Limb (tissue), 2 donors: ENCODE results near the gene P2RY14.

Experiments used
- DNase-seq, 2 donors: peaks; one replicate each; pipeline ENCODE4 v3.0.0-alpha.2; 2016; ENCODE audit errors: extremely low spot score in 2 of 2

P2RY14 gene

GRCh38 chr3:151216641-151217607 lies 61.4 kb downstream of the P2RY14 start:
- no peak for DNase-seq

DNA sequence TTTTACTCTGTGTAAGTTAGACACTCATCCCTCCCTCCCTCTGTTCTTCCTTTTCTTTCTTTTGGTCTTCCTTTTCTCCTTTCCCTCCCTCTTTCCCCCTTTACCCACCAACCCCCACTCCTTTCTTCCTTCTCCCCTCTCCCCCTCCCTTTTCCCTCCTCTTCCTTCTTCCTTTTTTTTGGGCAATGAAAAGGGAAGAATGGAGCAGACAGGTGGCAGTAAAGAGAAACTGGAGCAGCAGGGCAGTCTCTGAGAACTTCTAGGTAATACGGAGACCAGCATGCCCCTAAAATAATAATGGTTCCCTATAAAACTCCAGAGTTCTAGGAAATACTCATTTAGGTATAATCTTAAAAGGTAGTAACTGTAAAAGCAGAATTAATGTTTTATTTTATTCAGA lies 63.9 kb downstream of the P2RY14 start:
- DNase-seq = no peak

GRCh38 chr3:151213881-151214280 lies 64.5 kb downstream of the P2RY14 start:
- DNase-seq = no peak

- DNase-seq = no peak
Observed at GRCh38 chr3:151213151-151213550, 65.2 kb downstream of the P2RY14 start.

- DNase-seq = no peak
Observed at GRCh38 chr3:151210676-151211381, 67.5 kb downstream of the P2RY14 start.

- no peak for DNase-seq
Observed at GRCh38 chr3:151209654-151210053, 68.7 kb downstream of the P2RY14 start.

DNA sequence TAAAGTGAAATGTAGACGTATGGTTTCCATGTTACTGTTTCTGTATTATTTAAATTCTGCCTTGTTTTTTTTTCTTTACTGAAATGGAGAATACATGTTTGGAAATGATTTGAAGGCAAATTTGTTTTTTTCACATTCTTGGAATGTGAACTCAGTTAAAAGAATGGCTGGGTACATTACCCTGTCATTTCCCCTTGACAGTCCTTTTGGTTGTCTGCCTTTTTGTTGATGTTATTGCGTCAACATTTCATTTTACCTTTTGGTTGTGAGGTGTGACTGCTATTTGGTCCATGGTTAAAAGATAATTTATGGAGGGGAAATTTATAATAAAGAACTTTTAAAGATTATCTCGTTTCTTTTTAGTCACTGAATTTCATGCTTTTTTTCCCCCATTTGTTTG lies 72.1 kb downstream of the P2RY14 start:
- DNase-seq = no peak

DNA sequence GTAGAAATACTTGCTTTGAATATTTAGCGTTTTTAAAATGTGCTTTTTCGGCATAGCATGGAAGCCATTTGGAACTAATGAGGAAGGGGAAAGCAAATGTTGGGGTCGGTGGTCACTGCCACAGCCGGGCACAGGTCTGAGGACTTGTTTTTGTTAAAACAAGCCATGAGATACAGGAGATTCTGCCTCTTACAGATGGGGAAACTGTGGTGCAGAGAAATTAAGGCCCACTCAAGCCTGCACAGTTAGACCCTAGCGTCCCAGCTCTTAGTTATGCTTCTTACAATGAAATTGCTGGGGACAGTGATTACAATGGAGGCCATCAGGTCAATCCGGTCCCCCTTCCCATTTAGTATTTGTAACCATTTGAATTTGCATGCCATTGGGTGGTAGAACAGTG lies 72.9 kb downstream of the P2RY14 start:
- DNase-seq = no peak

- DNase-seq = no peak
Observed at GRCh38 chr3:151204530-151205402, 73.6 kb downstream of the P2RY14 start.

DNA sequence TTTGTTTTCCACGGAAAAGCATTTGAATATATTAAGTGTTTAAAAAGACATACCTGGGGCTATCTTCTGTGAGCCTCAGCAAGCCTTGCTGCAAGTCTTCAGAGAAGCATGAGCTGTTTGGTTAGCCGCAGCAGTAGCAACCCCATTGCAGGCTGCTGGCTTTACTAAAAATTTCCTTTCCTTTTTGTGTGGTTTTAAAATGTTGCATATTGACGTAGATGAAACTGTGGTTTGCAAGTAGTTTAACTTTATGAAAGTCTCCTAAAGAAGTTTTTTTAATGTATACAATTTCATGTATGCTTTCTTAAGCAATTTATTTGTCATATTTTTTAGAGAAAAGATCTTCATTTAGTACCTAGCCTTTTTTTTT lies 75.3 kb downstream of the P2RY14 start, which contains the start of gene GPR171:
GPR171 (minus strand) TSS at position 166 of the 370 bp plus-strand sequence. CDS start 3,830 bp downstream, outside the sequence.
- no peak for DNase-seq

DNA sequence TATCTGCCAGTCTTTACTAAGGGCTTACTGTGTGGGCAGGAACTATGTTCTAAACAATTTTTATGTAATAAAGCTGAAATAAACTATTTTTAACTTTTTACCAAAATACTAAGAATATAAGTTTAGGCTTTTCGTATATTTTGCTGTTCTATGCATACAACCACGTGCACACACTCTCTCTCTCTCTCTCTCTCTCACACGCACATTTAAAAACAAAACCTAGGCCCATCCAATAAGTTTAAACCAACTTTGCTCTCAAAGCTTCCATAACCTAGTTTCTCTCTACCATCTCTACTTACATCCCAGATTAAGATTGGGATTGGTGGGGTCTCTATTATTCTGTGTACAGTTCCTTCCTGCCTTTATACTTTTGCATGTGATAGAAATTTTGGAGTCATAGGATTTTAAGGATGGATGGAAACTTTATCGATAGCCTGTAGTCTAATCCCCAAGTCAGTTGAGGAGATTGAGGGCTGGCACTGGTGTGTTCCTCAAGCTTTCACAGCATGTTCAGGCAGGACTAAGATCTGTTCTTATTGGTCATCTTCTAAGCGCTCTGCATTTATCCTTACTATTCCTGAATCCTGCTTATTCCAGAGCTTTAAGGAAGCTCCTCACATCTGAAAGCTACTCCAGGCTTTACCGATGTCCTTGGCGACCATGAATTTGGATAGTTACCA lies 77.2 kb downstream of the P2RY14 start:
- no peak for DNase-seq

GRCh38 chr3:151200586-151200985 lies 77.8 kb downstream of the P2RY14 start:
- DNase-seq = no peak

DNA sequence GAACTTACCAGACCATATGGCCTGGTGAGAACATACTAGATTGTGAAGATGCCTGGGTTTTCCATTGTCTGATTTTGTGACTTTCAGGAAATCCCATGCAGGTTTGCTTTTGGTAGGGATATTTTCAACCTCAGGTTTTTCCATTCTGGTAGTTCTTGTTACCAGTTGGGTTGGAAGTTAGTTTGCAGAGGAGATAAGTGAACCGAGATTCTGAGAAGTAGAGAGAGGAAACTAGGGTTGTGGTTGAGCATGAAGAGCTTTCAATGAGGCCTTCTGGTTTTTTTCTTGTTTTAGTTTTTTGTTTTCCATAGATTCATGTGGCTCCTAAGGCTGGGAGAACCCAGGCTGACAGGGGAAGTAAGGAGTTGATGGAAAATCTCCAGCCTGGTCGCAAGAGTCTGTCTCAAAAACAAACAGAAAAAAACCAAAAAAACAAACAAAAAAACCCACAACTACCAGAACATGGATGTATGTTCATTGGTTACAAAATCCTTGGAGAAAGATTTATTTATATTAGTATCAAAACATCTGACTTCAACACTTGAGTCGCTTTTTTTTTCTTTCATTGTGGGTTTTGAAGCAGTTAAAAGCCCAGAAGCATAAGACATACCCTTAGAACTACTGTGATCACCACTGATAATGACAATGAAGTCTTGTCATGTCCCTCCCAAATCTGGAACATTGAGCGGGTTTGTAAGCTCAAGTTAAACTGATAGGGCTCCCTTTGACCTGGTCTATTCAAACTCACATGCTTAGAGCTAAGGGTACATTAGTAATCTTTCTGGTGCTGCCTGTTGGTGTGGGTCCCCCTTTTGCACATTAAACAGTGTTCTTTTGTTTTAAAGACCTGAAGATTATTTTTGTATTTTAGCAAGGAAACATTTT lies 78.5 kb downstream of the P2RY14 start:
- no peak for DNase-seq

GRCh38 chr3:151198849-151199248 lies 79.5 kb downstream of the P2RY14 start:
- DNase-seq = no peak

DNA sequence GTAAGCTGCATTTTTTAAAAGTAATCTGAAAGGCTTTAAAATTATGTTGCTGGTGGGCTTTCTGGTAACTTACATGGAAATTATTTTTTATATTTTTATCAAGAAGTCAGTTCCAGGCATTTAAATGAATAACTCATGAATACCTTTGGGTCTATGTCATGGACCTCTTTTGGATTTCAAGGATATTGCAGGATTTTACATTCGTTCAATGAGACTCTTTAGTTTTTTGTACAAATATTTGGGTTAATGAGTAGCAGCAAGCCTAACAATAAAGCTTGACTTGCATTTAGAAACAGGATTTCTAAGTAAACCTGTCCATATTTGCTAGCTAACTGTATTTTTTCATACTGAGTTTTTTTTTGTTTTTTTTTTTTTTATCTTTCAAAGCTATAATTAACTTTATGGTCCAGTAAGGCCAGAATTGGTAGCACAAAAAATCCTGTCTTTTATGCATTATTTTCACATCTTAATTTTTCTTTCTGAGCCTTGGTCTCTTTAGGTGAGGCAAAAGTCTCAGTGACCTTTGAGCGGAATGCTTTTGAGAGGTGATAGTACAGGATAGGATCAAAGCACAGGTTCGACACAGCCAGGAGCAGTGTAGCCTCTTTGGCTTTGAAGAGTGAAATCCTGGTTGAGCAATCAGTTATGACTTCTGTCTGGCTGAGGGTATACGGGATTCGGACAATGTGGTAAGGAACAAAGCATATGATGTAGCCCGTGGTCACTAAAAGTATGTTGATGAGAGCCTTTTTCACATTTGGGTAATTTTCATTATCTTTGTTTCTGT lies 80.2 kb downstream of the P2RY14 start:
- no peak for DNase-seq

DNA sequence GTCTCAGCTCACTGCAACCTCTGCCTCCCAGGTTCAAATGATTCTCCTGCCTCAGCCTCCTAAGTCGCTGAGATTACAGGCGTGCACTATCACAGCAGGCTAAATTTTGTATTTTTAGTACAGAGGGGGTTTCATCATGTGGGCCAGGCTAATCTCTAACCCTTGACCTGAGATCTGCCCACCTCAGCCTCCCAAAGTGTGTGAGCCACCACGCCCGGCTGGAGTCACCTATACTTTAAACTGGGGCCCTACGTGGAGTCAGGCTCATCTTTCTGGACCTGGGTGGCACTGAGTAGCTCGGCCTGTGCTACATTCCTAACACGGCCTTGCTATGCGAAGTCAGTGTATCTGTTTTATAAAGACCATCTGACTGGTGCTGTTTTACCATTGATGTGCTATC lies 81.1 kb downstream of the P2RY14 start:
- no peak for DNase-seq

DNA sequence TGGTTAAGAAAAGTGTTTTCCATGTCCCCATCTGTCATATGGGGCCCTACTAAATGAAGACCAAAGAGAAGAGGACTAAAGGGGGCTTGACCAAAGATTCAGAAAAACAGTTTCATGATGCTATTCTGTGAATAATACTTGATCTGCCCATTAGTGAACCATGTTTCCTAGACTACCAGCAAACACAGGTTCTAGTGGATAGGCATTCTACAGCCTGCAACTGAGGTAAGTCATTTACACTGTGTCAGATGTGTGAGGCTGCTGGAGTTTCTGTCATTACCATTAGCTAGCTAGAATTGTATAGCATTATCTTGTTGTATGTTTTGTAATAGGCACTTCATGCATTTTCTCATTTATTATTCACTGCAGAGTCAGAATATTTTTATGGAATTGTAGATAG lies 81.9 kb downstream of the P2RY14 start:
- no peak for DNase-seq

DNA sequence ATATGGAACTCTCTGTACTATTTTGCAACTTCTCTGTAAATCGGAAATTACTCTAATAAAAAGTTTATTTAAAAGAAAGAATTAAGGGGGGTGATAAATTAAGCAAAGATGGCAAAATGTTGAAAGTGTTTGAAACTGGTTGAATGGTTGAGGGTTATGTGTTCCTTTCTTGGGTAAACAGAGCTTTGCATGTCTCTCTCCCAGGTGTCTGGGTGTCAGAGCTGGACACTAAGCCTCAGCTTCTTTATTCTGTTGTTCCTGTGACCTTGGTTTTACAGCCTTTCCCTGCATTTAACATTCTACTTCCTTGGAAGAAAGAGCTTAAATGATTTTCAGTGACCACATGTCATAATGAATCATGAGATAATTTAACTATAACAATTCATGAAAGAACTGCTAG lies 82.5 kb downstream of the P2RY14 start:
- no peak for DNase-seq

DNA sequence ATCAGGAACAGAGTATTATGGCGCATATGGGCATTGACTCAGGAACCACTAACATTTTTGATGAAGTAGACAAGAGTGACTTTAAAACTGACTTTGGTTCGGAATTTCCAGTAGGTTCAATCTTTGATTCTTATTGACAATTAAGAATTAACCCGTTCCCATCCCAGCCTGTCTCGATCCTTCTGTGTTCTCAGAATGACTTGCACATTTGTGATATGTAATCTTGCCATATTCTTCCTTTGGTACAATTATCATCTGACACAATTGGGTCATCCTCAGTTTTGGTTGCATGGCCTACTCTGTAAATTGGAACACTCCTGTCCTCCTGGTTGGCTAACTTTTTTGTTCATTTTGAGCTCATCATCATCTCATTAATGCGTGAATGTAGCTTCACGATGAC lies 85.8 kb downstream of the P2RY14 start:
- no peak for DNase-seq
